ENCODE measurements around the gene WWC1.

GRCh38 chr5:168317521-168318147 lies 26.2 kb downstream of the WWC1 start:
- TF ChIP-seq CTCF (IDR thresholded peaks at IDR 0.05) = no peak
- TF ChIP-seq POLR2A (IDR thresholded peaks at IDR 0.05) = no peak

All from vagina (tissue), 2 donors.